Raji (cell line): ENCODE data around the gene TSPEAR.

ENCODE experiments used
- POLR2A ChIP-seq: IDR thresholded peaks from 2 replicates; pipeline ENCODE4 v1.6.1; 2011; ENCODE audit warnings: low read depth, low read length, control low read depth; ENCODE audit not compliant: insufficient read depth

Gene TSPEAR

DNA sequence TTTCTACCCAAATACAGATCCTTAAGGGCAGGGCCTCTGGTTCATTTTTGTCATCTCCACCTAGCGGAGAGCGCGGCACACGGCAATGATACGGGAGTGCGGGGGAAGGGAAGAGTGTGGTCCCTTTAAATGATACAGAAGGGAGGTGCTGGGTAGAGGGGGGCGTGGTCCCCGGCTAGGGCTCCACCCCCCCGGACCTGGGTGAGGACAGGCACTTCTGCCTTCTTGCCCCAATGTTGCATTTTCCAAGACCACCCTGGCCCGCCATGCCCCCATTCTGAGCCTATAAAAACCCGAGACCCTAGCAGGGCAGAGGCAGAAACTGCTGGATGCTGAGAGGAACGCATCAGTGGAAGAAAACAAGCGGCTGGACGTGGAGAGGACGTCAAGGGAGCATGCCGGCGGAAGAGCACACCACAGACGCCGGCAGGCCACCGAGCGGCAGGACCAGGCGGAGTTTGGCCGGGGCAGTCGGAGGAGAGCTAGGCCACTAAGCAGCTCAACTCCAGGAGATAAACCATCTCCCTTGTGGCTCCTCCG, 226.0 kb downstream of the TSPEAR start:
- no peak for TF ChIP-seq POLR2A

DNA sequence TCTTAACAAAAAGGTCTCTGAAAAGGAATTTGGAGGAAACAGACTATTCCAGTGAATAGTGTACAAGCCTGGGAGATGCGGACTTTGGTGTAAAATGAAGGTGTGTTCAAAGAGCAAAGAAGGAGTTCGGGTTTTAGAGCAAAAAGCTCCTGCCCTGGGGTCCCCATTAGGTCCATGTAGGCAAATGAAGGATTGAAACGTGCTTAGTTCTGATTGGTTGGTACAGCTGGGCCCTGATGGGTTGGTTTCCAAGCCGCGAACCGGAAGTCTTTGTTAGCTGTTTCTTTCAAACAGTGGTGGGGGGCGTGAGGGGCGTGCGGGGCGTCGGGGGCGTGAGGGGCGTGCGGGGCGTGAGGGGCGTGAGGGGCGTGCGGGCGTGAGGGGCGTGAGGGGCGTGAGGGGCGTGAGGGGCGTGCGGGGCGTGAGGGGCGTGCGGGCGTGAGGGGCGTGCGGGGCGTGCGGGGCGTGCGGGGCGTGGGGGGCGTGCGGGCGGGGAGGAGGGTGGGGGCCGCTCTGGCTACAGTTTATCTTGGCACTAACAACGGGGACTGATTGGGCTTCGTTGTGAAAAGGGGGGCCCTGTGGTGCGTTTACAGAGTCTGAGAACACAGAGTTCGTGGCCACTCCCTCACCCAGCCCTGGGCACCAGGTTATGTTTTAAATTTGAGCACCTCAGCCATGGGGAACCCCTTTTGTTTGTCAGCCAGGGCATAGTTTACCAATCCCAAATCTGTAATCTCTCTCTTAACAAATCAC, 226.7 kb downstream of the TSPEAR start:
- TF ChIP-seq POLR2A = no peak

DNA sequence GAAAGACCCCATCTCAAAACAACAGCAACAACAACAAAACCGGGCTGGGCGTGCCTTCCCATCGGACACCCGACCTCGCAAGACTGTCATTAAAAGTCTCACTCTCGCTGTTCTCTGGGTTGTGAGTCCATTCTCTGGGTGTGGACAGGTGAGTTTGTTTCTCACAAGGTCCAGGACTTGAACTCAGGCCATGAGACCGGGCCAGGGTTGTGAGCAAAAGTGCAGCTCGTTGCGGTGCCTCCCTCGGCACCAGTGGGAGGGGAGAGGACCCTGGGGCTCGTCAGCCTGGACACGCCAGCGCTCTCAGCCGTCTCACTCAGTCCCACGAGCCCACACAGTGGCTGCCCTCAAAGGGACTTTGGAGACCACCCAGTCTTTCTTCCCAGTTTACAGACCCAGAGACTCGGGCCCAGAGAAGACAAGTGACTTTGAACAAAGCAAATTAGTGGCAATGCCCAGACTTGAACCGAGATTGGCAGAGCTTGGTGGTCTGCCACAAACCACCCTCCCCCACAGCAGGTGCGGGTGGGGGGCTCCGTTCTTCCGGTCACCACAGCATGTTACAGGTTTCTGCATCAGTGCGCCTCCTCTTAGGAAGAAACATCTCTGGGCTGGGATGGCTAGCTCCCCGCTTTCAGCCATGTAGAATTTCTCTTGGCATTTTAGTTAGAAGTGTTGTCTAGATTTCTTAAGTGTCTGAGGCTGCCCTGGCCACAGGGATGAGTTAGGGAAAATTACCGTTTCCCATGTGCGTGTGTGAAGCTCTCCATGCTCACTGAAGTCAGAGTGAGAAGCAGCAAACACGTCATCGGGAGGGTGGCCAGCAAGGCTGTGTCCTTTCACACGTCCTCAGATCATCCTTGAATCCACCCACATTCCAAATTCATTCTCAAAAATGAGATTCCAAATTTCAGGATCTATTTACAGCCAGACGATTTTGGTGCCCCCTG, 227.8 kb downstream of the TSPEAR start:
- no peak for TF ChIP-seq POLR2A

DNA sequence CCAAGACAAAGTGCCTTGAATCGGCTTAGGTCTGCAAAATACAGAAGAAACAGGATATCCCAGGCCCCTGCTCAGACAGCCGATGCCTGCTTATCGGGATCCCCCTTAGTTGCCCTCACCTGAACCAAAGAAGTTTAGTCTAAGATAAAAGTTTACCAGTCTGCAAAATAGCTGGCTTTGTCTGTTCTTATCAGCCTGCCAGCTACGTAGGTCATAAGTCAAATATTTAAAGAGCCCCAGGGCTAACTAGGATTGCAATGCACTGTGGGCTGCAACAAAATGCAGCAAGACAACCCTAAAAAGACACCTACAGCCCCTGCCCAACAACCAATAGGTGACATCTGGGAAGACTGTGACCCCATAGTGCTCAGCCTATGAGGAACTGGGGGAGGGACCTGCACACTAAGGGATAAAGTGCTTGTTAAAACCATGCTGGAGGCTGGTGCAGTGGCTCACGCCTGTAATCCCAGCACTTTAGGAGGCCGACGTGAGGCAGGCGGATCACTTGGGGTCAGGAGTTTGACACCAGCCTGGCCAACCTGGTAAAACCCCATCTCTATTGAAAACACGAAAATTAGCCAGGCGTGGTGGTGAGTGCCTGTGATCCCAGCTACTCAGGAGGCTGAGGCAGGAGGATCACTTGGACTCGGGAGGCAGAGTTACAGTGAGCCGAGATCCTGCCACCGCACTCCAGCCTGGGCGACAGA, 228.6 kb downstream of the TSPEAR start:
- TF ChIP-seq POLR2A = no peak

DNA sequence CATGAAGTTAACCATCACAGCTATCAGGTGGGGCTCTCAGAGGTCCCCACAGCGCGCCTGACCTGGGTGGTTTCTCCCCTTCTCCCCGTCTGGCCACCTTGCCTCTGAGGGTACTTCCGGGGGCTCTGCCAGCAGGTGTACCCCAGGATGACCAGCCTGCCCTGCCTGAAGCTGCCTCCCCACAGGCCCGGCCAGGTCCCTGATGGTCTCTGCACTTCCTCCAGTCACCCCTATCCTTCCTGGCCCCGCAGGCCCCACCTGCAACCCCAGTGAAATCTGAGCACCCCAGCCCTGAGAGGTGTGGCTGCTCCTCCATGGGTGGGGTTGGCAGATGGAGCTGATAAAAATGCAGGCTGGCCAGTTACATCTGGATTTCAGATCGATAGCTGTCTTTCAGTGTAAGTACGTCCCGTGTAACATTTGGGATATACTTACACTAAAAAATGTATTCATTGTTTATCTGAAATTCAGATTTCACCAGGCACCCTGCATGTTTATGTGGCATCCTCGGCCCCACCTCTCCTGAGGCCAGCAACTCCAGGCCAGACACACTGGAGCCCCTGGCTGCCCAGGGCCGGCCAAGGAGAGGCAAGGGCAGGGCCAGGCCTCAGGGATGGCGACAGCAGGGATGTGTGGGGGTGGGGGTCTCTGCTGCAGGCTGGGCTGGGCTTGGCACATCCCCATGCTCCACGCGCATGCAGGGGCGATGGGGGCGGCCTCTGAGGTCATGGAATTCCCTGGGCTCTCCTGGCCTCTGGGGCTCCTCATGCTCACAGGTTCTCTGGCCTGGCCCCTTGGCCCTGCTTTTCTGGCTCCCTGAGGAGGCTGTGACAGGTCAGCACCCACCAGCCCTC, 230.9 kb downstream of the TSPEAR start:
- no peak for TF ChIP-seq POLR2A

DNA sequence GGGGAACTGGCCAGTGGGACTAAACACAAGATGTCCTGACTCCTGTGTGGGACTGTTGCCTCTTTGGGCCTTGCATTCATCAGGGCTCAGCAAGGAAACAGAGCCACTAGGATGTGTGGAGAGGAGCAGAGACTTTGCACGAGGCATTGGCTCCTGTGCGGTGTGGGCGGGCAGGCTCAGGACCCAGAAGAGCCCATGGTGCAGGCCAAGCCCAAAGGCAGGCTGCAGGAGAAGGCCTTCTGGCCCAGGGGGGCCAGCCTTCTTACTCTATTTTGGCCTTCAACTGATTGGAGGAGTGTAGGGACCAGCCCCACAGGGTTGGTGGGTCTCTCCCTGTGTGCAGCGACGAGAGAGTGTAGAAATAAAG, 232.6 kb downstream of the TSPEAR start:
- TF ChIP-seq POLR2A = no peak

DNA sequence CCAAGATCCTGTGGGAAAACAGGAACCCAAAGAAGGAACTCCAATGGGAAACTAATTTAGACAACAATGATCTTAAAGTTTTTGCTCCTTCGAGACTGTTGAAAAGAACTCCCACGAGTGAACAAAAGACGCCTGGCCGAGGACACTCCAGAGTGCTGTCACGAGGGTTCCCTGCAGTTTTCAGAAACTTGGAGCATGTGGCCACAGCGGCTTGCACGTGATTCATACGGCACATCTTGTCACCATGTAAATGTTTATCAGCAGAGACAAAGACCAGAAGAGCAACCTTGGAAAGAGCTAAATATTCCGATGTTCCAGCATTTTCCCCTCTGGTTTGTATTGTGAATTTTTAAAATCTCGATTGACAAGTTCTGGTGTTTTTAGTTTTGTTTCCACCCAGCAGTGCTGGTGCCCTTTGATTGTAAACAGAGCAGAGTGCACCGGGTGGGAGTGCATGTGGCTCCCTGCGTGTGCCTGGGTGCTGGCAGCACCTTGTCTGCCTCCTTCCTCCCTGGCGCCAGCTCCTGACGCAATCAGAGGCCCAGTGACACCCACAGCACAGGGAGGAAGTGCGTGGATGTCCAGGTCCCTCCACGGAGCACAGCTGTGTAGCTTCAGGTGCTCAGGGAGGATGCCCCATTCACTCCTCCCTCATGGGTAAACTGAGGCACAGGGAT, 233.1 kb downstream of the TSPEAR start:
- TF ChIP-seq POLR2A = no peak

DNA sequence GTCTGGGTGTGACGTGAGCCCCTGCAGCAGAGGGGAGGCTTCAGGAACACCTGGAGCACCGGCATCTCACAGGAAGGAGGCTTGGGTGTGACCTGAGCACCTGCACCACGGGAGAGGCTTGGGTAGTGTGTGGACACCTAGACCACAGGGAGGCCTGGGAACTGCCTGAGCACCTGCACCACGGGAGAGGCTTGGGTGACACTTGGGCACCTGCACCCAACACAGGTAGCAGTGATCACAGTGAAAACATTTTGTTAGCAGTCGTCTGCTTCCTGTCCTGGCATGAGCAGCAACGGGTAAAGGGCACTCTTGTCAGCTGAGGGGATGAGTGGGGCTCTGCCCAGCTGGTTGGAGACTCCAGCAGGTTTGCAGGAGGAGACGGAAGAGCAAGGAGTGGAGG, 233.7 kb downstream of the TSPEAR start:
- no peak for TF ChIP-seq POLR2A

DNA sequence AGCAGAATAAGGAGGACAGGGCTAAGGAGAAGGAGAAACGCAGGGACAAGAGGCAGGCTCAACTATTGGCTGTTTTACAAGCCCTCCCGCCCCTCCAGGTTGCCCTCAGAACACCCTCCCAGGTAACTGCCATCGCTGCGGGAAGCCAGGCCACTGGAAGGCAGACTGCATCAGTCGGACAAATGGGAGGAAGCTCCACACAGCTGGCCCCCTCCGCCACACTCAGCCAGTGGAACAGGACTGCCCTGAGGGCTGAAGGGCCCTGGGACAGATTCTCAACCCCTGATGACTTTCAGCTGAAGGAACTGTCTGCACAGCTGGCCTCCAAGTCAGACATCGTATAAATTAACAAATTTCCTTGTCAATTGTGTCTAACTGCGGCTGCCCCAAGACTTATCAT, 234.2 kb downstream of the TSPEAR start:
- no peak for TF ChIP-seq POLR2A

DNA sequence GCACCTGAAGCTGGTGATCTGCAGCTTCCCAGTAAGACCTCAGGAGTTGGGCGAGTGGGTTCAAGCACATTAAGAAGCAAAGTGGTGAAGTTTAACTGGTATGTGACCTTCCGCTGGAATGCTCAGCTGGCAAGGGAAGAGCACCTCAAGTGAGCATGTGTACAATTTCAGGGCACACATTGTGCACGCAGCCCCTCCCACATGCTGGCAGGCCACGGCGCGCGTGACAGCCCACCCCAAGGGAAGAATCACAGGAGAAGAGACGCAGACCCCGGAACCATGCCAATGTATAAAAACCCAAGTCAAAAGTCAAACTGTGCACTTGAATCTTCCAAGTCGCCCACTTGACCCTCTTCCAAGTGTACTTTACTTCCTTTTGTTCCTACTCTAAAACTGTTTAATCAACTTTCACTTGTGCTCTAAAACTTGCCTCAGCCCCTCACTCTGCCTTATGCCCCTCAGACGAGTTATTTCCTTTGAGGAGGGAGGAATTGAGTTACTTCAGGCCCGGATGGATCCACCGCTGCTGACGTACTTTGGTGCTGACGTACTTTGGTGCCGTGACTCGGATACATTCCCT, 236.0 kb downstream of the TSPEAR start:
- TF ChIP-seq POLR2A = no peak

DNA sequence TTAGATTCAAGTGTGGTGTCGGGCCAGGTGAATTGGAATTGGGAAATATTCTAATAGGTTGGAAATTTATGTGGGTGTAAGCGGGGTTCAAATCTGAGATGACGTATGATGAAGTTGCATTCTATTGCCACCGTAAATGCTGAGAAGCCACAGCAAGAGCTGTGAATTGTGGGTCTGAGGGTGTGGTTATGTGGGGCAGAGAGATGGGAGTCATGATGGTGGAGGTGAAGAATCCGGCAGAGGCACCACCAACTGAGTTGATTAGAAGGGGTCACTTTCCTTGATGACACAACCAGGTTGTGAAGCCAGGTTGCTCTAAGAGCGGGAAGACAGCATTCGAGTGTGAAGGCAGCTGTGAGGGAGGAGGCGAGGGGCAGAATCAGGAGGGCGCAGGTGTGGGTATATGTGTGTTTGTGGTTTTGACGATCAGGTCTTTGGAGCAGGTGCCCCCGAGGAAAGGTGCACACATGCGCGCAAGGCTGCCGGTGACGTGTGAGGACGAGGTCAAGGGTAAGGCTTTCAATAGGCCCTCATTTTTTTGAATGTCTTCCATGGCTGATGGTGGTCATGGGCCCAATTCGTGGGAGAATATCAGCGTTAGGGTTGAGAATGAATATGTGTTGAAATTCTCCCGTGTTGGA, 237.3 kb downstream of the TSPEAR start:
- no peak for TF ChIP-seq POLR2A

DNA sequence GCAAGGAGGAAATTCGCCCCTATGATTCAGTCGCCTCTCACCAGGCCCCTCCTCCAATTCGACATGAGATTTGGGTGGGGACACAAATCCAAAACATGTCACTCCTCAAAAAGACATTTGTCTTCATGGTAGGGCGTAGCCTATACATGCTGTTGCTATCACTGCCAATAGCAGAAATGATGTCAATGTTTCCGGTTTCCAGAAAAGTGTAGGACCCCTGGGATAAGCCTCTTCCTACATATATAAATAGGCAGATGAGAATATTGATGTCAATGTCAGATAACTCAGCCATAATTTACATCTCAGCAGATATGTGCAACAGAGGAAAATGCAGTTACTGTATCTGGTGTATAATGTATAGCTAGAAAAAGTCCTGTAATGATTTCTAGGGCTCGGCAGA, 239.4 kb downstream of the TSPEAR start:
- no peak for TF ChIP-seq POLR2A

DNA sequence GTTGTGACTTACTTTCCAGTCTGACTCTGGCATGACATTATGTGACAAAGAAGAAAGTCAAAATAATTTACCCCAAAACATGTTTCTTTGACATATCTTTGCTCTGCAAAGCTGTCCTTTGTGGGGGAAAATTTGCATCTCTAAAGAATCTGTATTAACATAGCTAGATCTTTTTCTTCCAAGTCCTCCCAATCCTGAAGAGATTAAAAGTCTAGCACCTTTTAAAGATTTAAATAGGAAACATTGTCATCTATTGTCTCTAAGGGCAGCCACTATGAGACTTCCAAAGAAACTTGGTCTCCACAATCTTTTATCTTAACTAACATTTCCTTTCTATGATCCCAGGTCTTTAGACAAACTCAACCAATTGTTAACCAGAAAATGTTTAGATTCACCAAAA, 240.0 kb downstream of the TSPEAR start:
- TF ChIP-seq POLR2A = no peak

DNA sequence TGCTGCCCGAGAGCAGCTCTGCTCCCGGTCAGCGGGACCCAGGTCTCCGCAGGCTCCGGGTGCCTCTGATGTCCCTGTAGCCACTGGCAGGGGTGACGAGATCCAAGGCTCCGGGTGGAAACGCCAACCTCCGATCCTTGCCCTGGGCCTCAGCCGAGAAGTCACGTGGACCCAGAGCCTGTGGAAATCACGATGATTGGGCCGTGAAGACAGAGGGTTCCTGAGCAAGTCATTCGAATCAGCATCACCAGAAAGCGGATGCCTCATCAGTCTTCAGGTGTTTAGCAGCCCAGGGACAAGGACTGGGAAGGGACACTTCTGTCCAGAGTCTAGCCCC, 243.5 kb downstream of the TSPEAR start:
- no peak for TF ChIP-seq POLR2A
